Right atrium auricular region (tissue), 2 donors: Measurements from ENCODE around the gene MTUS2. TPM values are rescaled to one million over a fixed set of nuclear protein-coding genes. Genes with fewer than 3 reads are reported as not detected.

Source experiments
- DNase-seq: peaks from one replicate; pipeline ENCODE4 v3.0.0-alpha.2; 2019; ENCODE audit warnings: low spot score
- H3K27ac ChIP-seq, 2 donors: fragments of 200-600 bp; sonication (generic); 1 replicate in 1 of 2; 2 replicates in 1 of 2; pipeline ENCODE4 v1.5.1; 2016 to 2019
- H3K27me3 ChIP-seq, 2 donors: fragments of 200-600 bp; sonication (generic); one replicate each; pipeline versions ENCODE4 v1.5.1 to v1.6.0; 2017 to 2019
- H3K36me3 ChIP-seq: fragments of 200-600 bp; sonication (generic); one replicate; pipeline ENCODE4 v1.5.1; 2016
- H3K4me1 ChIP-seq, 2 donors: fragments of 200-600 bp; sonication (generic); one replicate each; pipeline versions ENCODE4 v1.5.1 to v1.6.0; 2017 to 2019
- H3K4me3 ChIP-seq, 2 donors: fragments of 200-600 bp; sonication (generic); 1 replicate in 1 of 2; 2 replicates in 1 of 2; pipeline ENCODE4 v1.5.1; 2017 to 2019; ENCODE audit warnings: mild to moderate bottlenecking in 1 of 2, moderate library complexity in 1 of 2
- H3K9me3 ChIP-seq, 2 donors: fragments of 200-600 bp; sonication (generic); one replicate each; pipeline ENCODE4 v1.5.1; 2019
- CTCF ChIP-seq, 2 donors: fragments of 200-600 bp; sonication (generic); IDR thresholded peaks; one replicate each; pipeline ENCODE4 v1.5.1; 2019; ENCODE audit warnings: antibody characterized with exemption in 2 of 2
- total RNA-seq, 2 donors: library from RNA; depleted of rRNA; stranded (reverse); fragments of >200 nt; gene quantifications; one replicate each; pipeline ENCODE4 v1.1.0, GENCODE V29; 2016

MTUS2 gene
- total RNA-seq, 2 donors from 2014 or later = 34.6 to 142 TPM

- Histone ChIP-seq H3K36me3 (no peaks in the 10 kb centered on the region), H3K4me3 (no peak overlapping the region), H3K4me1 (no peaks in the 10 kb centered on the region), H3K27me3 (no peaks in the 10 kb centered on the region), H3K27ac (no peak overlapping the region), H3K9me3 (no peaks in the 10 kb centered on the region)
- TF ChIP-seq CTCF (IDR thresholded peaks at IDR 0.05) = no peak
- no peak for DNase-seq
Measured at GRCh38 chr13:28843639-28844038, 23.5 kb downstream of the MTUS2 start.

DNA sequence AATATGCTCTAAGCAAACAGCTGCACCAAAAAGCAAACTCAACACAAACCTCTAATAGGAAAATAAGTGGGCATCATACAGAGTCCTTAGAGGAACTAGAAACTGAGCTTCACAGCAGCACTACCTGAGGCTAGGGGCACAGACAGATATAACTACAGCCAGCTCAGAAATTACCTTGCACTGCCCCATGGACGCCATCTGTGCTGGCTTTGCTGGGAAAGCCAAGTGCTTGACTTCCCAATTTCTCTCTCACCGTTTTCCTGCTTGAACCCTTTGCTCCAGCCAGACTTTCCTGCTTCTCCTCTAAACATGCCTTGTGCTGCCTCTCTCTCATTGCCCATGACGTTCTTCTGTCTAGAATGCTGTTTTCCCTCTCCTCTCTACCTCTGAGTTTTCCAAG is 29.3 kb downstream of the MTUS2 start:
- no peak overlapping the region for H3K4me3 ChIP-seq
- no peak overlapping the region for H3K27ac ChIP-seq
- TF ChIP-seq CTCF (IDR thresholded peaks at IDR 0.05) = no peak
- H3K36me3 ChIP-seq = no peaks in the 10 kb centered on the region
- no peak for DNase-seq
- H3K27me3 ChIP-seq = no peaks in the 10 kb centered on the region
- no peaks in the 10 kb centered on the region for H3K9me3 ChIP-seq
- H3K4me1 ChIP-seq = no peaks in the 10 kb centered on the region

GRCh38 chr13:28850226-28850625 is 30.1 kb downstream of the MTUS2 start:
- no peaks in the 10 kb centered on the region for H3K27me3 ChIP-seq
- no peaks in the 10 kb centered on the region for H3K4me1 ChIP-seq
- no peak overlapping the region for H3K27ac ChIP-seq
- DNase-seq = no peak
- no peak for TF ChIP-seq CTCF (IDR thresholded peaks at IDR 0.05)
- H3K9me3 ChIP-seq = no peaks in the 10 kb centered on the region
- H3K36me3 ChIP-seq = no peaks in the 10 kb centered on the region
- H3K4me3 ChIP-seq = no peak overlapping the region

DNA sequence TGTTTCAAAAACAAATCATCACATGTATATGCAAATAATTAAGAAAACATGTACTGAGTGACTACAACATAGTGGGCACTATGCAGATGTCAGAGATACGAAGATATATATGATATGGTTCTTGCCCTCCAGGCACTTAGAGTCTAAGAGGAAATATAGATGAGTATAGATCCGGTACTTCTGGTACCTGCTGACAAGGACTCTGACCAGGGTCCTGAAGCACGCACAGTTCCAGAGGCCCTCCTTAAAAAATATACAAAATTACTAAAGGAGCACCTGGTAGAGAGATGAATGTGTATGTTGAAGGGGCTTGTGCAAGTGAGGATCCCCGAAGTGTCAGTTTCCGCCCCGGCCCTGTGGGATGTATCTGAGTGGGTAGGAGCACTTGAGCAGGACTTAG is 31.3 kb downstream of the MTUS2 start:
- Histone ChIP-seq H3K4me1 (no peaks in the 10 kb centered on the region), H3K4me3 (no peak overlapping the region), H3K9me3 (no peaks in the 10 kb centered on the region), H3K27me3 (no peaks in the 10 kb centered on the region), H3K36me3 (no peaks in the 10 kb centered on the region), H3K27ac (no peak overlapping the region)
- no peak for DNase-seq
- TF ChIP-seq CTCF (IDR thresholded peaks at IDR 0.05) = no peak

DNA sequence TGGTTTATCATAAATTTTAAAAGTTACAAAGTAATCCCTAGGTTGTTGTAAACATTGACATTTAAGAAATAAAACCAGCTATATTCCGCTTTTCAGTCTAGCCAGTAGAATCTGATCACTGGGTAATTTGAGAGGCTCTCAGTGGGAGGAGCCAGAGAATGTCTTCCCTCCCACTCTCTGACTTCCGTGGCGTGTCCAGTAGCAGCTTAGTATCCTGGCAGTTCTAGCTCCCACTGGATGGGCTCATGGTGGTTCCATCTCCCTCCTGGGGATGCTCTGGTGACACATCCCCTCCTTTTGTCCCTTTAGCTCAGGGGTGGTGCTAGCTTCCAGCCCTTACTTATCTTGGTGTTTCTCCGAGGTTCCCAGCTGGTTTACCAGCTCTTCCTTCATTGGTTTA is 34.5 kb downstream of the MTUS2 start:
- no peaks in the 10 kb centered on the region for H3K36me3 ChIP-seq
- no peak overlapping the region for H3K4me3 ChIP-seq
- H3K9me3 ChIP-seq = no peaks in the 10 kb centered on the region
- H3K4me1 ChIP-seq = no peaks in the 10 kb centered on the region
- no peaks in the 10 kb centered on the region for H3K27me3 ChIP-seq
- no peak for DNase-seq
- TF ChIP-seq CTCF (IDR thresholded peaks at IDR 0.05) = no peak
- H3K27ac ChIP-seq = no peak overlapping the region

DNA sequence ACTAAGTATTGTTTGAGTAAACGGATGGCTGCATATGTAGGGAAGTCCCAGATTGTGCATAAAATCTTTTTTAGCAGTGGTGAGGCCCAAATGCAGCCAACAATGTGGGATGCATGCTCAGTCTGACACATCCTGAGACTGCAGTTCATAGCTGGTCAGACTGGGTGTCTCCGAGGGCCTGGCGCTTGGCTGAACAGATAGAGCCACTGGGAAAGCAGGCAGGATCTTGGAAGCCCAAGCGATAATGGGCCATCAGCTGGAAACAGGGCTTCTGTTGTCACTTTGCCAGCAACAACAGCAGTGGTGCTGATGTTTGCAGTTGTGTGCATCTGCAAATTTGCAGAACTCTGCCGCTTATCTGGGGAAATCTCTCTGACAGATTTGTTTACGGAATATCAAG is 36.1 kb downstream of the MTUS2 start:
- Histone ChIP-seq H3K9me3 (no peaks in the 10 kb centered on the region), H3K27ac (no peak overlapping the region), H3K4me1 (no peaks in the 10 kb centered on the region), H3K27me3 (no peaks in the 10 kb centered on the region), H3K36me3 (no peaks in the 10 kb centered on the region), H3K4me3 (no peak overlapping the region)
- no peak for DNase-seq
- no peak for TF ChIP-seq CTCF (IDR thresholded peaks at IDR 0.05)
